Measurements from ENCODE around the gene COG5.

COG5 gene

DNA sequence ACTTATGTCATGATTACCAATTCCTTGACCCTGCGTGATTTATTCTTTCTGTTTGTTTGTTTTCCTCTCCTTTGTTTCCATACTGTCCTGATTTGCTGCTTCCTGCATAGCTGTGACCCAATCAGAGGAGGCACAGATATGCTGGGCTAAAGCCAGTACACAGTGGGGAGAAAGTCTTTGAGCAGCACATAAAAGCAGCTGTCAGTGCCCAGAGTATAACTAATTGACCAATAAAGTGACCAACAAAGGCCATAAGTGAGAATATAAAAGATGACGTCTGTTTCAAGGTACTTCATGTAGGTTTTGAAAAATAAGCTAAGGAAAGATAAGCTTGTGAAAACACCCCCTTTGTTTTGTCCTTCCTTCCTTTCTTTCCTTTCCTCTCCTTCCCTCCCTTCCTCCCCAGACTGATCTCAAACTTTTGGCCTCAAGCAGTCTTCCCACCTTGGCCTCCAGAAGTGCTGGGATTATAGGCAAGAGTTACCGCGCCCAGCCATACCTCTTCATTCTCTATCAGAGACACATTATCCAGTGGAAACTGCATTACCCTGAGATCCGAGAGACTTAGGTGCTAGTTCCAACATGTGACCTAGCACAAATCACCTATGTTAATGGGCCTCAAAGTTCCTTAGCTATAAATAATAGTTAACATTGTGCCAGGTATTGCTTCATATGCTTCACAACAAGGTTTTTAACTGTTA is 33.3 kb upstream of the COG5 start:
- H3K4me1 ChIP-seq, result no peaks in the 10 kb centered on the region
- H3K27me3 ChIP-seq, result no peaks in the 10 kb centered on the region
- no peak for TF ChIP-seq Cebpa-rat (IDR thresholded peaks at IDR 0.05)
- no peak overlapping the region for H3K9ac ChIP-seq
- H3K9me3 ChIP-seq, result no peaks in the 10 kb centered on the region
- H3K4me3 ChIP-seq, result no peak overlapping the region
- no peaks in the 10 kb centered on the region for H4K20me1 ChIP-seq
- no peak overlapping the region for H3K27ac ChIP-seq
- H3K4me2 ChIP-seq, result no peak overlapping the region
- peaks cover 16% of the 10 kb centered on the region for H3K36me3 ChIP-seq

GRCh38 chr7:107594961-107595737 is 31.4 kb upstream of the COG5 start:
- H3K4me3 ChIP-seq, result no peak overlapping the region
- no peak overlapping the region for H3K9ac ChIP-seq
- no peaks in the 10 kb centered on the region for H3K9me3 ChIP-seq
- TF ChIP-seq Cebpa-rat (IDR thresholded peaks at IDR 0.05), result no peak
- H3K27me3 ChIP-seq, result no peaks in the 10 kb centered on the region
- H3K27ac ChIP-seq, result no peak overlapping the region
- H3K36me3 ChIP-seq, result peaks cover 16% of the 10 kb centered on the region
- no peaks in the 10 kb centered on the region for H3K4me1 ChIP-seq
- H4K20me1 ChIP-seq, result no peaks in the 10 kb centered on the region
- no peak overlapping the region for H3K4me2 ChIP-seq

DNA sequence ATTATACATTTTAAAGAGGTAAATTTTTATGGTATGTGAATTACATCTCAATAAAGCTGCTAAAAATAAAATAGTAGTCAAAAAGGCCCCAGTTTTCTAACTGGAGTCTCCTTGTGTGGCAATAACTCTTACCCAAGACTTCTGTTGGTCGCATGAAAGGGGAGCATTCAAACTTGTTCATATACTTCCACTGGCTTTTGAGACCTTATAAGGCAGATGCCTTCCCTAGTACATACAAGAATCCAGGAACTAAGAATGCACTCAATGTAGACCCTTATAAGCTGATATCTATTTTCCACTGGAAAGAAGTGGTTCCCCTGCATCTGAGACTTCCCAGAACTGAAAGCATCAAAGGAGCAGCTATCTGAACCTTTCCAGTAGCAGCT is 29.3 kb upstream of the COG5 start:
- Histone ChIP-seq H3K4me1 (no peaks in the 10 kb centered on the region), H3K27me3 (no peaks in the 10 kb centered on the region), H3K9me3 (no peaks in the 10 kb centered on the region), H4K20me1 (no peaks in the 10 kb centered on the region), H3K4me2 (no peak overlapping the region), H3K4me3 (no peak overlapping the region), H3K9ac (no peak overlapping the region), H3K36me3 (peaks cover 23% of the 10 kb centered on the region), H3K27ac (no peak overlapping the region)
- TF ChIP-seq Cebpa-rat (IDR thresholded peaks at IDR 0.05), result no peak

DNA sequence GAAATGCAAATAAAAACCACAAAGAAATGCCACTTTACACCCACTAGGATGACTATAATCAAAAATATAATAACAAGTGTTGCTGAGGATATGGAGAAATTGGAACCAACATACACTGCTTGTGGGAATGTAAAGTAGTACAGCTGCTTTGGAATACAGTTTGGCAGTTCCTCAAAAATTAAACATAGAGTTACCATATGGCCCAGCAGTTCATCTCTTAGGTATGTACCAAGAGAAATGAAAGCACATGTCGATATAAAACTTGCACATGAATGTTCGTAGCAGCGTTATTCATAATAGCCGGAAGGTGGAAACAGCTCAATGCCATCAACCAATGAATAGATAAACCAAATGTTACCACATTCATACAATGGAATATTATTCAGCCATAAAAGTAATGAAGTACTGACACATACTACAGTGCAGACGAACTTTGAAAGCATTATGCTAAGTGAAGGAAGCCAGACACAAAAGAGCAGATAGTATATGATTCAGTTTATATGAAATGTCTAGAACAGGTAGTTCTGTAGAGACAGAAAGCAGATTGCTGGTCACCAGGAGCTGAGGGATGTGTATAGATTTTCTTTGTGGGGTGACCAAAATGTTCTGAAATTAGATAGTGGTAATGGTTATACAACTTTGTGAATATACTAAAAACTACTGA is 28.8 kb upstream of the COG5 start:
- Histone ChIP-seq H3K4me2 (no peak overlapping the region), H3K9me3 (no peaks in the 10 kb centered on the region), H3K27ac (no peak overlapping the region), H3K4me1 (no peaks in the 10 kb centered on the region), H3K27me3 (no peaks in the 10 kb centered on the region), H3K4me3 (no peak overlapping the region), H3K36me3 (peaks cover 23% of the 10 kb centered on the region), H3K9ac (no peak overlapping the region), H4K20me1 (no peaks in the 10 kb centered on the region)
- no peak for TF ChIP-seq Cebpa-rat (IDR thresholded peaks at IDR 0.05)

GRCh38 chr7:107591421-107591820 is 27.7 kb upstream of the COG5 start:
- H3K27ac ChIP-seq, result no peak overlapping the region
- H4K20me1 ChIP-seq, result no peaks in the 10 kb centered on the region
- no peaks in the 10 kb centered on the region for H3K27me3 ChIP-seq
- H3K36me3 ChIP-seq, result peaks cover 23% of the 10 kb centered on the region
- TF ChIP-seq Cebpa-rat (IDR thresholded peaks at IDR 0.05), result no peak
- H3K4me3 ChIP-seq, result no peak overlapping the region
- no peak overlapping the region for H3K4me2 ChIP-seq
- H3K9me3 ChIP-seq, result no peaks in the 10 kb centered on the region
- H3K4me1 ChIP-seq, result no peaks in the 10 kb centered on the region
- no peak overlapping the region for H3K9ac ChIP-seq

- H3K4me3 ChIP-seq, result no peak overlapping the region
- peaks cover 12% of the 10 kb centered on the region; the same call in 1 of the 2 replicates for H3K36me3 ChIP-seq
- no peaks in the 10 kb centered on the region for H3K4me1 ChIP-seq
- no peak for TF ChIP-seq Cebpa-rat (IDR thresholded peaks at IDR 0.05)
- H3K9ac ChIP-seq, result no peak overlapping the region
- no peaks in the 10 kb centered on the region for H3K9me3 ChIP-seq
- no peaks in the 10 kb centered on the region for H3K27me3 ChIP-seq
- H4K20me1 ChIP-seq, result no peaks in the 10 kb centered on the region
- no peak overlapping the region for H3K27ac ChIP-seq
- no peak overlapping the region for H3K4me2 ChIP-seq
Measured at GRCh38 chr7:107588529-107589130, 24.9 kb upstream of the COG5 start.

- H3K9ac ChIP-seq, result no peak overlapping the region
- H3K9me3 ChIP-seq, result no peaks in the 10 kb centered on the region
- H3K4me2 ChIP-seq, result no peak overlapping the region
- H3K36me3 ChIP-seq, result peaks cover 12% of the 10 kb centered on the region; the same call in 1 of the 2 replicates
- peaks cover 10% of the 10 kb centered on the region for H4K20me1 ChIP-seq
- peaks cover 10% of the 10 kb centered on the region for H3K4me1 ChIP-seq
- no peak overlapping the region for H3K4me3 ChIP-seq
- no peak for TF ChIP-seq Cebpa-rat (IDR thresholded peaks at IDR 0.05)
- no peak overlapping the region for H3K27ac ChIP-seq
- peaks cover 23% of the 10 kb centered on the region for H3K27me3 ChIP-seq
Measured at GRCh38 chr7:107584716-107585115, 21.0 kb upstream of the COG5 start.

DNA sequence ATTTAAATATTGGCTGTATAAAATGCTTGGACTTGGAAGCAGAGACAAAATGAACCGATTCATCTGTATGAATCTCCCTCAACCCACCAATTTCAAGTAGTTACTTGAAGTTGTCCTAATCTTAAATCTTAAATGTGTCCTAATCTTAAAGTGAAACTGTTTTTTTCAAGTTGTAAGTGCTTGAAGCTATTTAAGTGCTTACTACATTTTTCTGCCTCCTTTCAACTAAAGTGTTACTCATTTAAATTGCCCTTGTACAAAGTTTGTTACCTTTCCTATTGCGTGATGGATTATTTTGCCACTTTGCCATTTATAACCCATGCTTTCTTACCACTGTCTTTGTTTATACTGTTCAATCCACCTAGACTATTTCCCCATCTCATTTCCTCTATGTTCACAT is 19.2 kb upstream of the COG5 start:
- Histone ChIP-seq H3K27me3 (peaks cover 35% of the 10 kb centered on the region), H3K4me3 (no peak overlapping the region), H3K4me2 (no peak overlapping the region), H3K9me3 (no peaks in the 10 kb centered on the region), H3K27ac (no peak overlapping the region), H3K4me1 (peaks cover 17% of the 10 kb centered on the region), H4K20me1 (peaks cover 12% of the 10 kb centered on the region), H3K9ac (no peak overlapping the region), H3K36me3 (0 out of 2 replicates have a peak, but pooled peaks cover 5% of the 10 kb centered on the region)
- no peak for TF ChIP-seq Cebpa-rat (IDR thresholded peaks at IDR 0.05)

DNA sequence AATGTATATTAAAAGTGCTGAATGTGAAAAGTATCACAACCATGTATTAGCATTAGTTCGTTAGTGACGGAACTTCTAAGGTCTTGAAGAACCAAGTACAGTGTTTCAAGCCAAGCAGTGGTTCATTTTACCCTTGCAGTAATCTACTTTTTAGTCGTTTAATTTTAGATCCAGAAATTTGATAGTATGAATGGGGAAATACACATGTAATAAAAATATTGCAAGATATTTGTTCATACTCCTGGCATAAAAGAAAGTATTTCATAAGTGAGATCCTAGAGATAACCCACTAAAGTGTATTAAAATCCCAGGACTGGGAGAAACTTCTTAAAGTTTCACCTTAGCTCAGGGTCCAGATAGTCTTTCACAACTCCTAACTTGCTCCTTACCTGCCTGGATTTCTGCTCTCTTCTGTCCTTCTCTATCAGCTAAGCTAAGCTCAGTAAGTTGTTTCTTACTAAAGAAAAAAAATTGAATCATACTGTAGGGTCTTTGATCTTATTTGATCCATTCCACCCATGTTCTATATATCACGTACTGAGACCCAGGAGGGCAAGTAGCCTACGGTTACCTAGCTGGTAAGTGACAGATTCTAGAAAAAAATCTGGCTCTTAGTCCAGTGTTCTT is 17.8 kb upstream of the COG5 start:
- H3K9ac ChIP-seq, result no peak overlapping the region

More for the DNA sequence above, 17.8 kb upstream of the COG5 start:
- no peak overlapping the region for H3K4me2 ChIP-seq
- peaks cover 35% of the 10 kb centered on the region for H3K27me3 ChIP-seq
- no peak for TF ChIP-seq Cebpa-rat (IDR thresholded peaks at IDR 0.05)
- H3K4me1 ChIP-seq, result peaks cover 17% of the 10 kb centered on the region
- peaks cover 12% of the 10 kb centered on the region for H4K20me1 ChIP-seq
- H3K9me3 ChIP-seq, result no peaks in the 10 kb centered on the region
- H3K36me3 ChIP-seq, result 0 out of 2 replicates have a peak, but pooled peaks cover 5% of the 10 kb centered on the region
- H3K27ac ChIP-seq, result no peak overlapping the region
- no peak overlapping the region for H3K4me3 ChIP-seq
